Activated naive CD4-positive, alpha-beta T cell (primary cell): ENCODE data around the gene TAF1L.

Experiments
- DNase-seq, 4 experiments: peaks; one replicate each; lab custom pipeline; 2025; lab: John Stamatoyannopoulos, UW

TAF1L gene

GRCh38 chr9:32590898-32591297, 44.6 kb downstream of the TAF1L start:
- DNase-seq, result no peak

GRCh38 chr9:32590476-32590875, 45.0 kb downstream of the TAF1L start:
- no peak for DNase-seq

- no peak for DNase-seq
Observed at GRCh38 chr9:32589083-32589723, 46.3 kb downstream of the TAF1L start.

- no peak for DNase-seq
Observed at GRCh38 chr9:32587901-32588300, 47.6 kb downstream of the TAF1L start.

GRCh38 chr9:32584784-32585183, 50.7 kb downstream of the TAF1L start:
- DNase-seq, result no peak

GRCh38 chr9:32581512-32582143, 53.8 kb downstream of the TAF1L start:
- DNase-seq, result no peak

- no peak for DNase-seq
Observed at GRCh38 chr9:32580631-32581300, 54.7 kb downstream of the TAF1L start.

GRCh38 chr9:32579706-32580331, 55.6 kb downstream of the TAF1L start:
- peak; percentile 33 to 76 (median 68) for DNase-seq
